ENCODE data around the gene C12orf57.

DNA sequence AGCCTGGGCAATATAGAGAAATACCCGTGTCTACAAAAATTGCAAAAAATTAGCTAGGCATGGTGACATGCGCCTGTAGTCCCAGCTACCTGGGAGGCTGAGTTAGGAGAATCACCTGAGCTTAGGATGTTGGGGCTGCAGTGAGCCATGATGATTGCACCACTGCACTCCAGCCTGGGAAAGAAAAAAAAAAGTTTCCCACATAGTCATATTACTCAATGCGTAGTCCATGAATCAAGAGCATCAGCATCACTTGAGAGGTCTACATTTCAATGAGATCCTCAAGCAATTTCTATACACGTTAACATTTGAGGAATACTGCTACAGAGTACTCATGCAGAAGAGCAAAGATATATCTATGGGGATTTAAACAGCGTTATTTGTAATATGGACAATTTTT lies 44.4 kb upstream of the C12orf57 start:
- TF ChIP-seq, protein P1, sequence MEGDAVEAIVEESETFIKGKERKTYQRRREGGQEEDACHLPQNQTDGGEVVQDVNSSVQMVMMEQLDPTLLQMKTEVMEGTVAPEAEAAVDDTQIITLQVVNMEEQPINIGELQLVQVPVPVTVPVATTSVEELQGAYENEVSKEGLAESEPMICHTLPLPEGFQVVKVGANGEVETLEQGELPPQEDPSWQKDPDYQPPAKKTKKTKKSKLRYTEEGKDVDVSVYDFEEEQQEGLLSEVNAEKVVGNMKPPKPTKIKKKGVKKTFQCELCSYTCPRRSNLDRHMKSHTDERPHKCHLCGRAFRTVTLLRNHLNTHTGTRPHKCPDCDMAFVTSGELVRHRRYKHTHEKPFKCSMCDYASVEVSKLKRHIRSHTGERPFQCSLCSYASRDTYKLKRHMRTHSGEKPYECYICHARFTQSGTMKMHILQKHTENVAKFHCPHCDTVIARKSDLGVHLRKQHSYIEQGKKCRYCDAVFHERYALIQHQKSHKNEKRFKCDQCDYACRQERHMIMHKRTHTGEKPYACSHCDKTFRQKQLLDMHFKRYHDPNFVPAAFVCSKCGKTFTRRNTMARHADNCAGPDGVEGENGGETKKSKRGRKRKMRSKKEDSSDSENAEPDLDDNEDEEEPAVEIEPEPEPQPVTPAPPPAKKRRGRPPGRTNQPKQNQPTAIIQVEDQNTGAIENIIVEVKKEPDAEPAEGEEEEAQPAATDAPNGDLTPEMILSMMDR (IDR thresholded peaks at IDR 0.05 in 2 of 3, conservative IDR thresholded peaks at IDR 0.05 in 1 of 3; ENCODE audit: control insufficient read depth in 2 of 3, extremely low read depth in 1 of 3, insufficient read depth in 1 of 3, low read depth in 3 of 3, low read length in 3 of 3) = no peak
- TF ChIP-seq ZNF274 (IDR thresholded peaks at IDR 0.05; ENCODE audit: insufficient read depth, insufficient read length) (no peak), POLR2A (IDR thresholded peaks at IDR 0.05; ENCODE audit: low read depth, low read length) (no peak), ATF3 (IDR thresholded peaks at IDR 0.05; ENCODE audit: borderline replicate concordance, extremely low read depth, low read depth, low read length) (no peak), YY1 (IDR thresholded peaks at IDR 0.05; ENCODE audit: low read depth, low read length) (no peak), HCFC1 (IDR thresholded peaks at IDR 0.05; ENCODE audit: low read length) (no peak), EP300 (IDR thresholded peaks at IDR 0.05; ENCODE audit: borderline replicate concordance in 1 of 2, control insufficient read depth in 1 of 2, low read depth in 2 of 2, low read length in 2 of 2) (no peak), SPI1 (IDR thresholded peaks at IDR 0.05; ENCODE audit: borderline replicate concordance, insufficient read depth, low read depth, low read length) (no peak), NRF1 (conservative IDR thresholded peaks at IDR 0.05; ENCODE audit: low read depth, low read length) (no peak), ZZZ3 (IDR thresholded peaks at IDR 0.05; ENCODE audit: control insufficient read depth, insufficient read length, low read depth) (no peak)

All from GM12878 (cell line).